ENCODE measurements around the gene AAGAB.
"Not testable (repeated sequence)": the region's sequence is repeated elsewhere in the genome, so short reads cannot be mapped to it uniquely, and the experiment has no call there.

The AAGAB gene

GRCh38 chr15:67171471-67171870, 83.0 kb downstream of the AAGAB start:
- DNase-seq (ENCODE audit: low spot score) = no peak

DNA sequence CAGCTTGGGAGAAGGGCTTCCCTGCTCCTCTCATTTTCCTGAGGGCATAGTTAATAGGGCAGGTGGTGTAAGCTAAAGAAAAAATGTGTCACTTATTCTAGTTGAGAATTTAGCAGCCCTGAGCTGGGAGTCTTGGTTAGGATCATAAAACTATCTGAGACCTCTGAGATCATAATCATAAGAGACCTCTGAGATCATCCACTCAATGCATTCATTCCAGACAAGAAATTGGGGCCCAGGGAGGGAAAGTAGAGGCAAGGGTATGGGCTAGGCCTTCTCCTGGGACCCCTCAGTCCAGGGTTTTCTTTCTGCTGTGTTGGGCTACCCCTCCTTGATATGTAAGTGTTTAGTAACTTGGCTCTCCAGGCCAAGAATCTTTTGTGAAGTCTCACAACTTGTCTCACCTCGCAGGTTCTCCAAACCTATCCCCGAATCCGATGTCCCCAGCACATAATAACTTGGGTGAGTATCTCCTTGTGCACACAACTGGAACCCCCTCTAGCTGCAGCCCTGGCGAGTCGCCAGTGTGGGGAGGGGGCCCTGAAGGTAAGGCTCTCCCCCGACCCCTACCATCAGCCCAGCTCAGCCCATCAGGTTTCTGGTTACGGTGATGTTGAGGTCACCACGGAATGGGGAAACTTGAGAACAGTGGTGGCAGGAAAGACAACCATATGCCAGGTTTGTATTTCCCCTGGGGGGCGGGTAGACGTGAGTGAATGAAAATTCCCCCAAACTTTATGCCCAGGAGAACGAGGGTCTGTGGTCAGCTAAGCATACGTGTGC, 84.1 kb downstream of the AAGAB start:
- no peak for DNase-seq (ENCODE audit: low spot score)

GRCh38 chr15:67168694-67169093, 85.8 kb downstream of the AAGAB start:
- DNase-seq (ENCODE audit: low spot score) = no peak

DNA sequence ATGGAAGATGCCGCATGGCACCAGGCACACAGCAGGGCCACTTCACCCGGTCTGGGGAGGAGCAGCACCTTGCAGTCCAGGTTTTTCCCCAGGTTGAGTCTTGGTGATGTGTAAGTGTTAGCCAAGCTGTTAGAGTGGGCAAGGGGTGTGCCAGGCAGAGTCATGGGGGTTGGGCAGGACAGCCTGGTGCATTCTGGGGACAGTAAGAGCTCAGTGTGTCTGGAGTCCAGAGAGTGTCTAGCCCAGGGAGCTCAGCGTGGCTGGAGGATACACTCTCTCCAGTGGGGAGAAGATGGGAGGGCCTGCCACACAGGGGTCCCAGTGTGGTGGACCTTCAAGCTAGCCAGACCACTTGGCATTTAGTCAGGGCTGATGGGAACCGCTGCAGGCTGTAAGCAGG, 87.4 kb downstream of the AAGAB start:
- DNase-seq (ENCODE audit: low spot score) = no peak

DNA sequence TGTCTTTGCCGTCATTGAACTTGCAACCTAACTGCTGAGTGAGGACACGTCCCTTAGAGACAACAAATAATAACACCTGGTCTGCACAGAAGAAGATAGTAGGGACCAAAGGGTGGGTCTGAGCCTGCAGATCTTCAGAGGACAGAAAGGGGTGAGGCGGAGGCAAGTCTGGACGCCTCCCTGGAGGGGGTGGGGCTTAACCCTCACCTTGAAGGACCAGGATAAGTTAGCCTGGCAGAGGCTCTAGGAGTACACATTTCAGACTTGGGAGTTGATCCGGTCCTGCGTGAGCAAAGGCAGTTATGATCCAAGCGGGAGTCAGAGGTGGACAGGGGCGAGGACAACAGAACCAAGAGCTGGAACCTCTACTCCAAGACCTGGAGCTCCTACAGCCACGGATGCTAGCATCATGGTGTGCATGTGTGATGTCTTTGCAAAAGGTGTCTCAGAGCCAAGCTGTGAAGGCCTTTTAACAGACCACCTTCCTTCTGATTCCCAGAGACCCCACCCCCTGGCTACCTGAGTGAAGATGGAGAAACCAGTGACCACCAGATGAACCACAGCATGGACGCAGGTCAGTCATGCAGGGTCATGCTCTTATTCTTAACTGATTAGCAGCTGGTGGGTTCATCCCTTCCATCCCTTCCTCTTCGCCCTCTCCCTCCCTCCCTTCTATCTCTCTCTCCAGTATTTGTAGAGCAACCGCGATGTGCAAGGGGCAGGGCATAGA, 88.0 kb downstream of the AAGAB start:
- DNase-seq (ENCODE audit: low spot score) = no peak

DNA sequence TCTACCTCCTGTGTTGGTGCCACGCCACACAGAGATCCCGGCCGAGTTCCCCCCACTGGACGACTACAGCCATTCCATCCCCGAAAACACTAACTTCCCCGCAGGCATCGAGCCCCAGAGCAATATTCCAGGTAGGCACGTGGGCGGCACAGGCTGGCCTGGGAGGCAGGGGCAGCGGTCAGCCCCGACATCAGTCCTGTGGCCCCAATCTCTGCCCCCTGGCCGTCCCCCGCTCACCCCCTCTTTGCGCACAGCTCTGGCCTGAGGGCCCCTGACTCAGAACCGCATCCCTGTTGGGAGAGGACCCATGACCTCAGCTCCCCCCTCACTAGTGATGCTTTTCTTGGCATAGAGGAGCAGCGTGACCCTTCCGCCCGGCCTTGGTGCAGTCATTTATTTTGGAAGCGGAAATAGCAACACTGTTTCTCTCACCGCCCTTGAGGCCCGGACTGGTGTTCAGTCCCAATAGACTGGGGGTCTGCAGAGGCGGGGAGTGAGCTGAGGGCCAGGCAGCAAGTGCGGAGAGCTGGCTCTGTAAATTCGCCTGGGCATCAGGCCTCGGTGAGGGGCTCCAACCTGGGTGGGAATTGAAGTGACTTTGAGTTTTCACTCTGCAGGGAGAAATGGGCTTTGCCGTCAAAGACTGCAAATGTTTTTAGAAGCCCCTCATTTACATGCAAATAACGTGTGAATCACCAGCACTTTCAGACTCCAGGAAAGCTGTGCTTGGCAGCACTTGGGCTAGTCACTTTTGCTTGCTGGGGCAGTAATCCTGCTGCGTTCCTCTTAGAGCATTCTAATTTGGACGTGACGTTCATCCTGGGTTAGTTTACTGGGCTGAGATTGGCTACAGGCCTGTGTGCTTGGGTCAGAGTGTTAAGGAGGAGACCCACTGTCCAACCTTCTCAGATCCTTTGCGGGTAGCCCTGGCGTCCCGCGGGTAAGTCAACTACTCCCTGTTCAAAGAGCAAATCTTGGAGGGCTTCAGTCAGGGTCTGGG, 88.9 kb downstream of the AAGAB start:
- no peak for DNase-seq (ENCODE audit: low spot score)

DNA sequence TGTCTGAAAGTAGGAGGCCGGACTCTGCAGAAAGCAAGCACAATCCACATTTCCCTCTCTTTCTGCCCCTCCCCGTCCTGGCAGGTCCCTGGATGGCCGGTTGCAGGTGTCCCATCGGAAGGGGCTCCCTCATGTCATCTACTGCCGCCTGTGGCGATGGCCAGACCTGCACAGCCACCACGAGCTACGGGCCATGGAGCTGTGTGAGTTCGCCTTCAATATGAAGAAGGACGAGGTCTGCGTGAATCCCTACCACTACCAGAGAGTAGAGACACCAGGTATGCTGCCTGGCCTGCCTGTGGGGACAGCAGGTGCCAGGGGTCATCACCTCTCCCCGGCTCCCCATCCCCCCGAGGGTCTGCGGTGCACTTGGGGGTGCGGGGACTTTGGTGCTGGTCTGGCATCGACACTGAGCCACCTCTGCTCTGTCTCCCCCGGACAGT, 89.6 kb downstream of the AAGAB start:
- DNase-seq (ENCODE audit: low spot score) = no peak

GRCh38 chr15:67164401-67164791, 90.1 kb downstream of the AAGAB start:
- DNase-seq (ENCODE audit: low spot score) = no peak

DNA sequence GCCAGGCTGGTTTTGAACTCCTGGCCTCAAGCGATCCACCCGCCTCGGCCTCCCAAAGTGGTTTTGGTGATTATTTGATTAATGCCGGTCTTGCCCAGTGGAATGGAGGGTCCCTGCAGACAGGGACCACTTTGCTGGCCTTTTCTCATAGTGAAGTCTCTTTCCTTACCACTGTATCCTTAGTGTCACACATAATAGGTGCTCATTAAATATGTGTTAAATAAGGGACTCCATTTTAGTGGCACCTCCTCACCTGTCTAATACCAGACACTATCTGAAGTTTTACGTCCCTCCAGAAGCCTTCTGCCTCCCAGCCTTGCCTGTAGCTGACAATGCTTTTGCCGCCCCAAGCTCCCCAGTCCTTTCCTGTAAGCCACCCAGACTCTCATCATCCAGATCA, 91.3 kb downstream of the AAGAB start:
- DNase-seq (ENCODE audit: low spot score) = no peak

DNA sequence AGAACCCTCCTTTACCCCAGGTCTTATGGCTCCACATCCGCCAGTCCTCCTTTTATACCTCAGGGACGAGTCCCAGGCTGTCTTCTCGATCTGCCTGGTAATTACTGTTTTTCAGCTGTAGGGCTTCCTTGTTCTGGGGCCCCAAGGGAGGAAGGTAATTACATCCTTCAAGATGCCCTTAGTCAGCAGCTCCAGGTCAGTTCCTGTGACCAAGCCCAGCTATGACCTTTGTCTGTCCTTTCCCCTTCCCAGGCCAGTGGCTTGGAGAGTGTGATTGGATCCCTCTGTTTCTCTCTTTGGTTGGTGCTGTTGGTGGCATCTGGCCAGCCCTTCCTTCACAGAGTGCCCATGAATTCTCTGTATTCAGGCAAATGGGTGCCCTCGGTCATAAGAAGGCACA, 92.6 kb downstream of the AAGAB start:
- no peak for DNase-seq (ENCODE audit: low spot score)

- no peak for DNase-seq (ENCODE audit: low spot score)
Observed at GRCh38 chr15:67161412-67161811, 93.0 kb downstream of the AAGAB start.

DNA sequence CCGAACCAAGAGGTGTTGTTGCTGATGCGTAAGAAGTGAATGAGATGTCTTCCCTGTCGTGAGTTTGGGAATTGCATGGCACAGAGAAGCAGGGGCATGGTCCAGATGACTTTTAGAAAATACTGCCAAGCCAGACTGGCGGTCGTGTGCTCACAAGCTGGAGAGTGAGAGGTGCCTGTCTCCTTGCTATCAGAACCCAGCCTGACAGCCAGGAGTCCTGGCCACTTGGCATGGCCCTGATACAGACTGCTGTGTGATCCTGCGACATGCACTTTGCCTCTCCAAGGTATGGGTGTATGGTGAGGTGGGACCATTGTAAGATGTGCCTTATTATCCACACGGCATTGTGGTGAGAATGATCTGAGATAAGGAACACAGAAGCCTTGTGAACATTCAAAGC, 96.1 kb downstream of the AAGAB start:
- no peak for DNase-seq (ENCODE audit: low spot score)

DNA sequence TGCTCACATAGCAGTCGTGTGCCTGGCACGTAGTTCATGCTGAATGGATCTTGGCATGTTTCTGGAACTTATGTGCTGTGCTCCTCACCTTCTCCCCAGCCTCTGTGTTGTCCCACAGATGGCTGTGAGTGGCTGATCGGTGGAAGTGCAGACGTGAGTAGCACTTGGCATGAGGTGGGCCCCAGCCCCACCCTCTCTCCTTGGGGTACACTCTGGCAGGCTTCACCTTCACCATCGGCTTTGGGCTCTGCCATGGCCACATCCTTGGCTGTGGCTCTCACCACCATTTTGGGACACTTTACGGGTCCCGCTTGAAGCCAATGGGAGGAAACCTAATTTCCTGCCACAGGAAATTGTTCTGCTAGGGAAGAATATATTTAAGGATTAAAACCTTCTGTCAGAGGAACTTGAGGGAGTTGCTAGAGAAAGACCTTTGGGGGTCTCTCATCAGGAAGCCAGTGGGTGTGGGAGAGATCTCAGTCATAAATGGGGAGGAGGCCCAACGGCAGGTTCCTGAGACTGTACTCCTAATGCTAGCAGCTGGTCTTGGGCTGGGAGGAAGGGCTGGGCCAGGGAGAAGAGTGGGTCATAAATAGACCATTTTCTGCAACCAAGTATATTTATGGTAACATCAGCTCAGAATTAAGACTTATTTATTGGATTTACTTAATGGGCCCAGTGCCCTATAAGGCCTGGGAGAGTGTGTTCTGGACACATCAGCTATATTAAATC, 96.8 kb downstream of the AAGAB start:
- DNase-seq (ENCODE audit: low spot score) = no peak

DNA sequence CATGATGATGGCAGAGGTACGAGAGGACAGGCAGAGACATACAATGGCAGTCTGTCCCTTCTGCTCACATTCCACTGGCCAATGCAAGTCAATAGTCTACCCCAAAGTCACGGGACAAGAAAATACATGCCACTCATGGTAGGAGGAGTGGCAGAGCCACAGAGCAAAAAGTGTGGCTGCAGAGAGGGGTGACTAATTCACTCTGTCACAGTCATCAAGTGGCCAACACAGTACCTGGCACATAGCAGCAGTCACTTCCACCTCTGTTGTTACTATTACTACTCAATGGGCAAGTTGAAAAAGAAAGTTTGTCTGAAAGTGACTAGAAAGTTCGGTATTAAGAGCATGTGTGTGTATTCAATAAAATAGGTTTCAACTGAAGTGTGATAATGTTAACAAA, 97.6 kb downstream of the AAGAB start:
- no peak for DNase-seq (ENCODE audit: low spot score)

GRCh38 chr15:67156426-67156825, 98.0 kb downstream of the AAGAB start:
- DNase-seq (ENCODE audit: low spot score) = no peak

GRCh38 chr15:67154249-67154648, 100.2 kb downstream of the AAGAB start:
- DNase-seq (ENCODE audit: low spot score) = no peak

DNA sequence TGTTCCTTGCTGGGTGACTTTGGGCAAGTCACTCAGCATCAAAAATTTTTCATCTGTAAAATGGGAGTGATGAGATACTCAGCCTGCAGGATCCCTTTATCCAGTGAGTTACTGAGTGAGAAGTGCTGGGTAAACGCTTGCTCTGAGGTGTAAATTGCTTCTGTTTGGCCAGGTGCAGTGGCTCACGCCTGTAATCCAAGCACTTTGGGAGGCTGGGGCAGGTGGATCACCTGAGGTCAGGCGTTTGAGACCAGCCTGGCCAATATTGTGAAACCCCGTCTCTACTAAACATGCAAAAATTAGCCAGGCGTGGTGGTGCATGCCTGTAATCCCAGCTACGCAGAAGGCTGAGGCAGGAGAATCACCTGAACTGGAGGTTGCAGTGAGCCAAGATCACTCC, 101.4 kb downstream of the AAGAB start:
- not testable (repeated sequence) for DNase-seq (ENCODE audit: low spot score)

DNA sequence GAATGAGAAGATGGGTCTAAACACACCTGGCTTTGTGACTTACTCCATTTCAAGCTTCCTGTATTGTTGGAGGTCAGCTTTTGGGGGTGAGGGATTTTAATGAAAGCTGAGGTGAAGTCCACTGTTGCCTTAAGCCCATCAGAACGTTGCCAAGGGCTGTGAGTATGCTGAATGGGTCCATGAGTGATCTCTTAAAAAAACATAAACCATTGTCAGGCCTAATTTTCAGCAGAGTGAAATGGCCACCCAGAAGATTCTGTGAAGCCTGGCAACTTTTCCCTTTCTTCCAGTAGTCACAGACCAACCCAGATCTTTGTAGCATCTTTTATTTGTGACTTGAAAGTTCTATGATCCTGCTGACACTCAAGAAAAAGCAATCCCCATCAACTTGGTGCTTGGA, 102.0 kb downstream of the AAGAB start:
- no peak for DNase-seq (ENCODE audit: low spot score)

Data from GM03348 (cell line).